ENCODE measurements around the gene UNC13D.

DNA sequence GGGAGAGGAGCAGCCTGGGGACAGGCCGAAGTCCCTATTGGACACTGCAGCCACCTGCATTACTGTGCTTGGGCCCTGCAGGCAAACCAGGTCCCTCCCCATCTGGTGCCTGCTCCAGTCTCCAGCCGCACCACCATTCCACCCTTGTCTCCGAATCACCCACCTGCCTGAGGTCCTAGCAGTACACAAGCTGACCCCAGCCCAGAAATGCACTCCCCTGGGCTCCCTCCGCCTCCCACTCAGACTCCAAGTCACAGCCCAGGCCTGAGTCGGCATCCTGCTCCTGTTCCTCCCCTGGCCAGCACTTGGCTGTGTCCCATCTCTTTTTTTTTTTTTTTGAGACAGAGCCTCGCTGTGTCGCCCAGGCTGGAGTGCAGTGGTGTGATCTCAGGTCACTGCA lies 6.3 kb downstream of the UNC13D start:
- TF ChIP-seq CTCF (IDR thresholded peaks at IDR 0.05): no peak
- no peak for TF ChIP-seq POLR2AphosphoS5 (IDR thresholded peaks at IDR 0.05)
- TF ChIP-seq EP300 (IDR thresholded peaks at IDR 0.05): no peak

Data from sigmoid colon (tissue), 4 donors.